Spleen (tissue), 7 donors: ENCODE results near the gene TMEM202.

Experiments
- CTCF ChIP-seq, 11 experiments: fragments of 200-600 bp in 7 of 11; fragments of 450-650 bp in 4 of 11; sonication (generic) in 4 of 11; IDR thresholded peaks in 8 of 11; conservative IDR thresholded peaks in 3 of 11; 1 replicate in 7 of 11; 2 replicates in 4 of 11; pipeline versions ENCODE4 v1.4.0 to v1.8.0; 2016 to 2021; ENCODE audit warnings: antibody characterized with exemption in 11 of 11, inconsistent platforms in 4 of 11, mild to moderate bottlenecking in 1 of 11
- POLR2A ChIP-seq, 3 donors: fragments of 450-650 bp; IDR thresholded peaks; one replicate each; pipeline ENCODE4 v1.5.1; 2017; ENCODE audit warnings: antibody characterized with exemption in 3 of 3, mild to moderate bottlenecking in 1 of 3
- POLR2AphosphoS5 ChIP-seq, 3 donors: sonication (generic); formaldehyde crosslinking; IDR thresholded peaks; one replicate each; pipeline ENCODE4 v1.5.1; 2017; ENCODE audit warnings: antibody characterized with exemption in 3 of 3
- donor health status: DM: no; HTN: no; CAD: no; lungs with moderate emphysema.
- donor health status: DM: no; HTN: no; CAD: no.
- donor health status: DM: no; HTN: no; CAD: no.

- no peak for TF ChIP-seq POLR2A (IDR thresholded peaks at IDR 0.05)
- no peak for TF ChIP-seq CTCF (IDR thresholded peaks at IDR 0.05 in 8 of 11, conservative IDR thresholded peaks at IDR 0.05 in 3 of 11)
- no peak for TF ChIP-seq POLR2AphosphoS5 (IDR thresholded peaks at IDR 0.05)
Observed at GRCh38 chr15:72377331-72377730, 20.8 kb upstream of the TMEM202 start.
